ENCODE data around the gene OPCML.
A peak's percentile ranks its signal among the peaks of the same experiment; 100 is the strongest.

Gene OPCML

DNA sequence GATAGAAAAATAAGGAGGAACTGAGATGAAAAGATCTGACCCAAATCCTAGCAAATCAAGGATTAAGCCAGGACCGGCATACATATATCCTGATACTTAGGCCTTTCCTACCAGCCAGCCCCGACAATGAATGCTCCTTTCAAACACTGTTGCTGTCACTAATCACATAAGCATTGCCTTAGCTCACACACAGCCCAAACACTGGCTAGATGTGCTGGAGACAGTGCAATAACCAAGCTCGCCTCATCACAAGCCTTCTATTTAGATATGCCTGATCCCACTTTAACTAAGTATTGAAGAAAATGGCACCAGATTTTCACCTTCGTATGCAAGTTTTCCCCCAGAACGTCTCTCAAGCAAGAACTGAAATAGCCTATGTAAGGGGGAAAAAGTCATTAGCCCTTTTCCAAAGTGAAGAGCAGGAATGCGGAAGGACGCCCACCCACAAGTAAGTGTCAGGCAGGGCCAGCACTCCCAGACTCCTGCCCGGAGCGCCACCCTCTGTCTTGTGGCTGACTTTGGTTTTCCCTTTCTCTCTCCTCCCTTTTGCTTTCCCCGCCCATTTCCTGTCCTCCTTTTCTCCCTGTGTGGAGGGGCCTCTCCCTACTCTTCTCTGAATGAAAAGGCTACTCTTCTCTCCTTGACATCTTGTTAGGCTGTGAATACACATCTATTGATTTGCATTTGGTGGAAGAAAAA is 8.9 kb upstream of the OPCML start:
- no peak for DNase-seq (ENCODE audit: low read depth, low spot score)

DNA sequence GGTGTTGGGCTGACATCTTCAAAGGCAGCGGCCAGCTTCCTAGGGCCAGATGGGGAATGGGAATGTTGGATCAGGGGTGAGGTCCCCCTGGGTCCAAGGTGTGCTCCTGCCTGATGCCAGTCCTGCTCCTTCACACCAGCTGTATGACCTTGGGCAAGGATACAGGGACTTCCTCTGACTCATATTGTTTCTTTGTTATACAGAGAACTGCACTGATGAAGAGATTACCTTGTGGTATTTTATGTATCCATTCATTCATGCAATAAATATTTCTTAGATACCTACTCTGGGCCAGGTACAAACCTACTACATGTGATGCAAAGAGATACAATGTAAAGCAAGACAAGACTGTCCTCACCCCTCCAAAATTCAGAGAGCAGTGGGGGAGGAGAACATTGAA is 3.9 kb upstream of the OPCML start:
- no peak for DNase-seq (ENCODE audit: low read depth, low spot score)

DNA sequence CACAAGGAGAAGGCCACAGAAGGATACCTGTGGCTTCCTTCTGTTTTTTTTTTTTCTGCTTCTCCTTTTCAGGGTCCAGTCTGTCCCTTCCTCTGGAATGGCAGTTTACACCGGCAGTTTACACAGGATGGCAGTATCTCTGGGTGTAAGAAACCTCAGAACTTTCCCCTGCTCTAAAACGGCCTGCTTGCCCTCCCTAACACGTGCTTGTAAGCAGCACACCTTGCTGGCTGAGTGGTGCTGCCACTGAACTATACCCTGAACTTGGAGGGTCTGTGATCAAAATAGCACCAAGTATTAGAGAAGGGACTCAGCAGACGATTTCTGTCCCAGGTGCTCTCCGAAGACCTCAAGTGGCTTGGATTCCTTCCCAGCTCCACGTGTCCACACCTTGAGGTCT is 904 bp upstream of the OPCML start:
- no peak for DNase-seq (ENCODE audit: low read depth, low spot score)

DNA sequence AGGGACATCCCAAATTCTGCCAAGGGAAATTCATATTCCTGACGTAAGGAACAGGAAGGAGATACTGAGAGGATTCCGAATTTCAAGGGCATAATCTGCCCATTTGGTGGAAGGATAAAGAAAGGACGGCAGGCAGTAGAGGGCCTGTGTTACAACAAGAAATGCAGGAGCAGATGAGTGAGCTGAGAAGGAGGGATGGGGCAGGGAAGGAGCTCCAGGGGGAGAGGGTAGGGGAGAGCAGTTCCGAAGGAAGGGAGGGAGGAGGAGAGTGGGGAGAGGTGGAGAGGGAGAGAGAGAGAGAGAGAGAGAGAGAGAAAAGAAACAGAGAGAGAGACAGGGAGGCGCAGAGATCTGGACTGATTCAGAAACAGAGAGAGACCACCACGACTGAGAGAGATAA is 843 bp downstream of the OPCML start:
- no peak for DNase-seq (ENCODE audit: low read depth, low spot score)

DNA sequence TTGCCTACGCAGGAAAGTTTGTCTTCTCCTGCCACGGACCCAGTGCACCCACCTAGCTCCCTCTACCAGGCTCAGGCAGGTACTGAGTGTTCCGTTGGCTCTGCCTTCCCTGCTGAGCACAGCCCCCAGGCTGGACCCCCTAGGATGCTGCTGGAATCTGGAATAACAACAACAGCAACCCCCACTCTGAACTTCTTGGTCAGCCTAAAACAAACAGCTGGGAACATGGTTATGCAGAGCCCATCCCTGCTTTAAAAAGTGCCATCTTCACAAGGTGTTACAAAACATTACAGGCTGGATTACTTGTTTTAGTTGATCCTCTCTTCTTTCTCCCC is 1.8 kb downstream of the OPCML start:
- DNase-seq (ENCODE audit: low read depth, low spot score) = no peak

DNA sequence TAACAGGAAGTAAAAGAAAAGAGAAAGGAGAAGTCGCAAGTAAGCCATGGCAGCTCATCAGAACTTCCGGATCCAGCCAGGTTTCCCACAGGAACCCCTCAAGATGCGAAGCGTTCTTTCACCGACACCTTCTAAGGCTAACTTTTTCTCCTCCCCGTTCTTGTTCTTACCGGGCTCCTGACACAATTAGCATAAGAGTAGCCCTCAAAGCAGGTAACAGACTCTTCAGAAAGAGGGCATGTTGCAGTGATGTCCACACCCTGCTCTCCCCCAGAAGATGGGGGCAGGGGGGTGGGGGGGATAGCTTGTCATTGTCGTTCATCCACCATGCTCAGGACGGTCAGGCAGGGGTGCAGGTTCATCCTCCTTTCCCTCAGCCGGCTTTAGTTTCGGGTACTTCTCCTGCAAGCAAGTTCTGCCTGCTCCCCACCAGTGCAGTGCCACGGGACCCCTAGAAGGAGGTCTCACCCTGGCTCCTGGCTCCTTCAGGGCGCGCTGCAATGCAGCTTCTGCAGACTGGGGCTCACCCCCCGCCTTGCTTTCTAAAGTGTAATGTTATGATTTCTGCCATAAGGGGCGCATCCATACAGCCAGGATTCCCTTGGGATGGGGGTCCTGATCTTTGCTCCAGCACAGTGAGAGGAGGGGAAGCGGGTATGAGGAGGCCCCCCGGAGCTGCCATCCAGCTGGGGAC is 2.3 kb downstream of the OPCML start:
- no peak for DNase-seq (ENCODE audit: low read depth, low spot score)

DNA sequence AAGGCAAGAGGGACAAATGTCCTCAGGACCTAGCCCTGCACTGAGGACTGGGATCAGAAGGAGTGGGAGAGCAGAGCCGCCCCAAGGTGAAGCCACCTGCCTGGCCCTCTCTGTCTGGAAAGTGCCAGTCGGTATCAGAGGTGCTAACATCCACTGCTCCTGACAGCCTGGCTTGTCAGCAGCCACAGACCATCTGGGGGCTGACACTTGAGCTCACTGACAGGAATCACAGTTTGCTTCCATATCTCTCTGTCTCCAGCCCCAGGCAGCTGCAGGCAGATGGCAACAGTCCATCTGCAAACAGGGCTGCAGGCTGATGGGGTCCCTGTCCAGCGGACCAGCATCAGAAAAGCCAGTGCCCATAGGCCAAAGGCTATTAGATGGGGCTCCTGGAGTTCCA is 5.5 kb downstream of the OPCML start:
- DNase-seq (ENCODE audit: low read depth, low spot score) = no peak

DNA sequence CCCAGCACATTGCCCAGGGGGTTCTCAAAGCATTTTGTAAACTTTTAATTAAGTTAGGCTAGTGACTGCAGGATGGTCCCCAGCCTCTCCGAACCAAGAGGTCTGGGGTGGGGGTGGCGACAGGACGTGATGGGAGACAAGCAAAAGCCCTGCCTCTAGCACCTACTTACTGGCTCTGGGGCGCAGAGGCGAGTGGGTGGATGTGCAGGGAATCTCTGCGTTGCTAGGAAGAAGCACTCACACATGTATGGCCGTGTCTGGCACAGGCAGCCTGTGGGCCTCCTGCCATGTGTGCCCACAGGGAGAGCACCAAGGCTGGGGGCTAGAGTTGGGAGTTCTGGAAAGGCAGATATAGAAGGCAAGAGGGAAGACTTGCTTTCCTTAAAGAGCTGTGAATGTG is 6.3 kb downstream of the OPCML start:
- no peak for DNase-seq (ENCODE audit: low read depth, low spot score)

DNA sequence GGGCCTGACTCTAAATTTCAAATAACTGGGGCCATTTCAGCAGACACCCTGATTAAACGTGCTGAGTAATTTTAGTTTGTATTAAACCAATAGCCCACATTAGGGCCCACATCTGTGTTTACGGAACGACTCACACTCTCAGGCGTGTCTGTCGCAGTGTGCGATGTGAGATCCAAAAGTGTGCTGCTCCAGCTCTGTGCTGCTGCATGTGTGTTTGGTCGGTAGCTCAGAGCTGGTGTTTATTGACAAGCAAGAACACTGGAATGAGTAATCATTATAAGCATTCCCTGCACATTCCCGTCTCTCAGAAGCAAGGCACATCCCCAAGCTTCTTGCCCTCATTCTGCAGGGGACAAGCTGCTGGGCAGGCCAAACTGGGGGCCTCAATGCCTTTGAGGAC is 7.8 kb downstream of the OPCML start:
- DNase-seq (ENCODE audit: low read depth, low spot score) = peak; percentile 13

DNA sequence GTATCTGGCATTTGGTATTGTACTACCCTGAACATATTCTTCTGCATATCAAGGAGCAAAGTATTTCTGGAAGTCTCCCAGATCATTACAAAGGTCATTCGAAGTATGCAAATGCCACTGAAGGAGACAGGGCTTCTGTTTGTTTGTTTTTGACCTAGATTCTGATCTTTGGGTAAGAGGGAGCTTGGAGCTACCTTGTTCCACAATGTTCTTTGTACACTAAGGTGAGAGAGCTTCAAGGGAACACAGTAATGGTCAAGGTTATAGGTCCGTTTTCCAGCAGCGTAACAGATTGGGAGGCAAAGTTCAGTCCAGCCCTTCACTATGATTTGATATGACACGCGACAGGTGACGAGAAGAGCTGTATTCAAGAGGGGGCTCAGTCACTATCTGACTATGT is 10.0 kb downstream of the OPCML start:
- no peak for DNase-seq (ENCODE audit: low read depth, low spot score)

DNA sequence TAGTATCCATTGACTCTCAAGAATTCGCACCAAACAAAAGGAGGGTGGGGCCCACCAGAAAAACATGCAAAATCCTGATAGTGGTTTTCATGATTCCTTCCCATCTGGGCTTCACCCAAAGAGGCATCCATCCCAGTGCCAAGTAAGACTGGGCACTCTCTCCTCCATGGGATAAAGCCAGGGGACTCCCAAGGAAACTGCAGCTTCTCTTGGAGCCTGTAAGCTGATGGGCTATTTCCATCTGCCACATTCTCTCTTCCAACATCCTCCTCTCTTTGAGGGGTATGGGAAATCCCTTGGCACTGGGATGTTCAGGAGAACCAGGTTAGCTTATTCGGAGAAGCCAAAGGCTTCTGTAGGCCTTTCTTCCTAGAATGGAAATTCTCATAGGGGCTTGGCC is 10.8 kb downstream of the OPCML start:
- no peak for DNase-seq (ENCODE audit: low read depth, low spot score)

DNA sequence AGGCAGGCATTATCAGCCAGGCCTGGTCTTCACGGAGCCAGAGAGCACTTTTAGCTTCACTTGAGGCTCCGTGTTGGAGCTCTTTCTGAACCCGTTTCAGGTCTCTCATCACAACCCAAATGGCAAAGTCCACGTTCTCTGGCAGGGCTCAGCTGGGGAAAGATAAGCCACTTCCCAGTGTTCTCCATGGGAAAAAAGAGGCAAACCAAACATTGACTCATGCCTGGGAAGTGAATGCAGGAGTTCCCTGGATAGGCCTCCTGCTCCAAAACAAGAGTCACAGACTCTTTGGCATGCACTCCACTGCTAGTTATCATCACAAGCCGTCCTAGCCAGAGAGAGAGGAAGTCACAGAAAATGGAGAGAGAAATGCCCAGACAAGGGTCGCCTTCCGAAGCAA is 11.6 kb downstream of the OPCML start:
- DNase-seq (ENCODE audit: low read depth, low spot score) = peak; percentile 28

DNA sequence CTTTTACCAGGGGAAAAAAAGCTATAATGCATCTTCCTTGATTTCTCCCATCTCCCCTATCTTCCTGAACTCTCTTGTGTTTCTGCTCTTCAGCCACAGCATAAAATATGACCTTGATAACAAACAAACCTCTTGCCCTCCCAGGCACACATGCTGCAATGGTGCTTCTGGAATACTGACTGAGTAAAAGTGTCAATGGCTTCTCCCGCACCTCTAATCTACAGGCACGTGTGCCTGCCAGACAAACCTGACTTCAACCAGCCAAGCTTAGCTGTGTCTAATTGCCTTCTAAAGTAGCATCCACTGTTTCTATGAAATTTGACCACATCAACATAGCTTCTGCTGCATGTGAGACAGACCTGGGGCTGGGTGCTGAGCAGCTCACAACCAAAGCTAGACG is 12.7 kb downstream of the OPCML start:
- DNase-seq (ENCODE audit: low read depth, low spot score) = no peak

DNA sequence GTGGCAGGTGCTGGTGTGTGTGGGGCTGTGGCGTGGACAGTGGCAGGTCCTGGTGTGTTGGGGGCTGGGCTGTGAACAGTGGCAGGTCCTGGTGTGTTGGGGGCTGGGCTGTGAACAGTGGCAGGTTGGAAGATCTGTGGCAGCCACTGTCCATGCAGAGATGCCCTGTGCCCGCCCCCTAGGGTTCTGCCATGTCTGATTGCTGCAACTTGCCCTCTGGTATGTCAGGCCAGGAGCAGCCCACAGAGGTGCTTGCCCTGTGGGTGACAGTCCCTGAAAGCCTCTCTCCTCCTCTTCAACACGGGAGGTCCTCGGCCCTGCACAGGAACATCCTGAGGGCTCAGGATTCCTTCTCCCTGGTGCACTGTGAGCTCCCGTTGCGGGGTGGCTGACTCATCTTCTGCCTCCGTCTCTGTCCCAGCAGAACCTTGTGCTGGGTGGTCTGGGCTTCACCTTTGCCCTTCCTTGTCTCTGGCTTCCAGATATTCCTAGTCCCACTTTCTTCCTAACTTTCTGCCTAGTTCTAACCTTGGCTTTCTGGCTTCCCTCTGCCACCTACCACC is 13.5 kb downstream of the OPCML start:
- DNase-seq (ENCODE audit: low read depth, low spot score) = no peak

DNA sequence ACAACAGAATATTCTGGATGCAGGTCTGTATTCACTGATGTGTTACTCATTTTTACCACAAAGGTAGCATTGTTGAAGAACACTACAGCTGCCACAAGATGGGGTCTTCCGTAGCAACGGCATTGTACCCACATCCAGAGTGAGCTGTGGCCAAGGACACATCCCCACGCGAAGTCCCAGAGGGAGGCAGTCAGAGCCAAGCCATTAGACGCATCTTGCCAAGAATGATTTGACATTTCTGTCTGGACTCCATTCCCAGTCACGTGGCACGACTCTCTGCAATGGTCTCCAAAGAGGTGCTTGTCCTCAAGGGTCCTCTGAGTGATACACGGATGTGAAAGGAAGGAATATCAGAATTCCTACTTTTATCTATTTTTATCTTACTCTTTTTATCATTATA is 15.5 kb downstream of the OPCML start:
- DNase-seq (ENCODE audit: low read depth, low spot score) = no peak

DNA sequence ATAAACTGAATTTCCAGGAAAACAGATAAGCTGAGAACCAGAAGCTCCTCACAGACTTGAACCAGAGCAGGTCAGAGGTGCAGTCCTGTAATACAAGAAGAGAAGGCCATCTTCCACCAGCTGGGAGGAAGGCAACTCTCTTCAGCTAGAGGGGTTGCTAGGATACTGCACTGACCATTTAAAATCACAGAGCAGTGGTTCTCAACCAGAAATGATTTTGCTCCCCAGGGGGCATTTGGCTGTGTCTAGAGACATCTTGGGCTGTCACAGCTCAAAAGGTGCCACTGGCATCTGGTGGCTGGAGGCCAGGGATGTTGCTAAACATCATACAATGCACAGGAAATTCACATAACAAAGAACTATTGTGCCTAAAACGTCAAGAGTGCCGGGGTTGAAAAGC is 17.2 kb downstream of the OPCML start:
- no peak for DNase-seq (ENCODE audit: low read depth, low spot score)

DNA sequence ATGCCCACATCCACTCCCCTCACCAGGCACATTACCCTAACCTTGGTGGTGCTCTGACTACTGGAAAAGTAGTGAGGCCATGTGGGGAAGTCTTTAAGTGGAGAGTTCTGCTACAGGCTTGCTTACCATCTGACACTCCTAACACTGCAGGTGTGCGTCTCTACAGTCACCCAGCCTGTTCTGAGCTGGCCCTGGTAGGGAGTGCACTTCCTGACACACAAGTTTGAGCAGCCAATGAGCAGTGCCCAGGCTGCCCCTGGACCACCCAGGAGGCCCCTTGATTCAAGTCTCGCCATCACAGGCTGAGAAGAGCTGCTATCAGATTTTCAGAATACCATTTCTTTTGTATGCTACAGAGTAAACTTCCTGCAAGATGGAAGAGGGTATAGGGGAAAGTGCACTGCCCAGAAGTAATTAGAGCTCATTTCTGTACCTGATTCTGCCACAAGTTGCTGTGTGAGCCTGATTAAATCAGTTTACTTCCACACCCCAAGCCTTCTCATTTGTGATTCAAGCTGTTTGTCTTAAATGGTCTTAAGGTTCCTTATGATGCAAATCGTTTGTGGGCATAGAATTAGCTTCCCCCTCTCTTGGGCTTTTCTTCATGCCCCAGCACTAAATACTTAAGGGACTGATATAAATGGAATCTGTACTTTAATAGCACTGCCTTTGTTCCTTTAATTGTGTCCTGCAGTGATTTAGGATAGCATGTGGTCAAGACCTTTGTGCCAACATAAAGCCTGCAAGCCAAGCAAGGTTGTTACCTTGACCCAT is 22.2 kb downstream of the OPCML start:
- no peak for DNase-seq (ENCODE audit: low read depth, low spot score)

DNA sequence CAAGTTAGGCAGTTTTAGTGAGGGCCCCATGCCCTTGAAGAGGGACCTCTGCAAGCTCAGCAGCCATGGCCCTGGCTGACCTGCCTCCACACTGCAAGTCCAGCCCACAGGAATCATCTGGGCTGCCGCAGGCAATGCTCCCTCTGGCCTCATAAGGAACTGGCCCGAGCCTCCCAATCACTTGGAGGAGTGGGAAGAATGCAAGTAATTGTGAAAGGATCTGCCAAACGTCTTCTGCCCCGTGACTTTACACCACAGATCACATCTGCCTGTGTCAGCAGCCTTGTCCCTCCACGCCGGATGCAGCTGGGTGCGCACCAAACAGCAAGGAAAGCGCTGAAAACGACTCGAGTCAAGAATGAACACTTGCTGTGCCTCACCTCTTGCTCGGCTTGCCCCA is 23.8 kb downstream of the OPCML start:
- no peak for DNase-seq (ENCODE audit: low read depth, low spot score)

DNA sequence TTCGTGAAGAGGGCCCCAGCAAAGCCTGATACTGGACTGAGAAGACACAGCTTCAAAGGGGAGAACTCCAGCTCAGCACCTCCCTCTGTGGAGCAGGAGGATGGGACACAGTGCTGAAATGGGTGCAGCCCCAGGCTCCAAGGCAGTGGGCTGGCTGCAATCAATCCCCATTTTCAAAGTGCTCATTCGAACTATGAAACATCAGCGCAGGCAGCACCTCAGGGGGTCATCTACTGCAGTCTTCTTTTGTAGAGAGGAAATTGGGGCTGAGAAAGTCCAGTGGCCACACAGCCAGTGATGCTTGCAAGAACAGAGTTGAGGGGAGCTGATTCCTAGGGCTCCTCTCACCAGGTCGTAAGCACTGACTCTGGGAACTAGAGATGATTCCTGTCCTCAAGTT is 25.1 kb downstream of the OPCML start:
- DNase-seq (ENCODE audit: low read depth, low spot score) = no peak

DNA sequence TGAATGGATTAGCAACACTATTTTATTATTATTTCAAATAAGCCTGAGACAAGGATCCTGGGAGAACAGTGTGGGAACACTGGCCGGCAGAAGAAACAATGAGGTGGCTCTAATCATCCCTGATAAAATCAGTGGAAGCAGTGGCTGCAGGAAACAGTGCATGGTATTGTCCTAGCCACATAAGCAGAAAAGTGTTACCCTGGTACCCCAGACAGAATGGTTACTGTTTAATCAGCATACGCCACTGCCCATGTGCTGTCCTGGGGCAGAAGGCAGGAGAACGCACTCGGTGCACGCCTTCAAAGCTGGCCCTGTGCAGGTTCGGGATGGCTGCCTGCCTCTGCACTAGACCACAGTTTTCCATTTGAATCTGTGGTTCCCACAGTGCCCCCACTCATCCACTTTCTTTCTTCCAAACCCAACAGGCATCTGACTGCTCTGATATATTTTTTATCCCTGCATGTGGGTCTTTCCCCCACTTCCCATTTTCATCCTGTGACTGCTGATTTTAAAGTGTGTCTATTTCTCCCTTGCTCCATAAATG is 25.7 kb downstream of the OPCML start:
- DNase-seq (ENCODE audit: low read depth, low spot score) = no peak

DNA sequence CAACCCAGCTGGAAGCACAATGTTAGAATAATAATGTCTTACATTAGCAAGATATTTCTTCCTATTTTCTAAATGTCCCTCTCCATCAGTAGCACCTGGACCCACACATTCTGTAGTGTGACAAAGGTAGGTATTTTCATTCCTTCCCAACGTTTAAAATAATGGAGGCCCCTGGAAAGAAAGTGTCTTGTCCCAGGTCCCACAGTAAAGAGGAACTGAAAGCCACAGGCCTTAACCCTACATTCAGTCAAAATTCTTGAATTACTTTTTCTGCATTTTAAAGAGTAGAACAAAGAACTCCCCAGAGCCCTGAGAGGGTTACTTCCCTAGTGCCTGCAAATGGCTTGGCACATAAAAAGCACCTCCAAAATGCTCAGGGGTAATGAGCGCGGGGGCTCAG is 26.3 kb downstream of the OPCML start:
- DNase-seq (ENCODE audit: low read depth, low spot score) = no peak

DNA sequence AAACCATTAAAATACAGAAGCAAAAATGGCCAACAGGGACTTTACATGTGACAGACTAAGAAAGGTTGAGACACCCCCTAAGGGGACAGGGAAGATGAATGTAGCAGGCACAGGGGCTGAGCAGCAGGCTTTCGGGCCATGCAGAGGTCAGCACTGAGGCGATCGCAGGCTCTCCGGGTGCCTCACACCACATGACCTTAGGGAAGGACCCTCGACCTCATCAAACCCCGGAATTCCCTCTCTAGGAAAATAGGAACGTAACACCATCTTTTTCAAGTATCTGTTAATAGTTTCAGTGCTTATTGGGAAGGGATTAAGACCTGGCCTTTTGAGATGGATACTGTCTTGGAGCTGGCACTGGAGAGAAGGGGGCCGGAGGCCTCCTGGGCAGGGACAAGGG is 27.4 kb downstream of the OPCML start:
- no peak for DNase-seq (ENCODE audit: low read depth, low spot score)

DNA sequence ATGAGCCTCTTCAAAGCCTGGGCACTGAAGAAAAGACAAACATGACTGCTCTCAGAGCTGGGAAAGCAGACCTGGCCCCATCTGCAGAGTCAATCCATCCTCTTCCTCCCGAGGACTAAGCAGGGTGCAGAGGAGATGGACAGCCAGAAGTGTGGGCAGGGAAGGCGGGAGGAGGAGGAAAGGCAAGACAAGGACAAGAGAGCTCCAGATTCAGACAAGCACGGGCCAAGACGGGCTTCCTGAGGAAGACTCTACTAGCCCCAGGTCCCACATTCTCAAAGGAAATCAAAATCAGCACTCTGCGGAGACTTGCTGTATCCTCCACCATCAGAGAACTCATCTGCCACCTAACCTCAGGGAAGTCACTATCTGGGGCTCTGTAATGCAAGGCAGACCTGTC is 28.5 kb downstream of the OPCML start:
- DNase-seq (ENCODE audit: low read depth, low spot score) = no peak

Measured in astrocyte of the hippocampus (primary cell).